ENCODE results near the gene UBE2F. TPM values are rescaled to one million over a fixed set of nuclear protein-coding genes. Genes with fewer than 3 reads are reported as not detected.
A peak's percentile ranks its signal among the peaks of the same experiment; 100 is the strongest.

The UBE2F gene
- total and polyA plus RNA-seq, 9 of the 15 experiments (the other 6 are each of a cell fraction or from before 2014, with no cell fraction given) = 18.1 to 88.1 (median 53.0) TPM

DNA sequence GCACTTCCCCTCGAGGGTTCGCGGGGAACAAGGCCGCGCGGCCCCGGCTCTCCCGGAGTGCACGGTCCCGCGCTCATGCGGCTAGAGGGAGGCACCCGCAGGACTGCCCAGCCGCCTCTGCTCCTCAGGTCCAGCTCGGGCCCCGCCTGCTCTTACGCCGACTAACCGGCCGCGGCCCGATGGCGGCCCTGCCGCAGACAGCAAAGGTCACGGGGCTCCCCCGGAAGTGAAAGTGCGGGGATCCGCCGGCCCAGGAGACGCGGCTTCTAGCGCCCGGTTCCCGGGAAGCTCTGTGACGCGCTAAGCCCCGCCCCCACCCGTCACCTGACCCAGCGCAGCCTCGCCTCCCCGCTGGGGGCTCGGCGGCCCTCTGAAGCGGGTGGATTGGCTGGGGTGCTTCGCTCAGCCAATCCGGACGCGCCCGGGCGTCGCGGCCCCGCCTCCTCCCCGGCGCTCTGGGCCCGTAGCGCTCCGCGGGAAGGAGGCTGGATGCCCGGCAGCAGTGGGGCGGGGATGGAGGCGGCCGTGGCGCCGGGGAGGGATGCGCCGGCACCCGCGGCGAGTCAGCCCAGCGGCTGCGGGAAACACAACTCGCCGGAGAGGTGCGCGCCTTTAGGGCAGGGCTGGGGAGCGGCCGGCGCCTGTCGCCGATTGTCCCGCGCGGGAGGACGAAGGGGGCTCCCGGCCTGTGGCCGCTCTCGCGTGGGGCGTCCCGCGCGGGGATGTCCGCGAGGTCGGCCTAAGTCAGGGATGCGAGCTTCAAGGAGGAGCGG lies 93.9 kb downstream of the UBE2F start, which contains the start of gene SCLY (continued):
- peak; percentile 62 for TF ChIP-seq U2AF1 (optimal IDR thresholded peaks at IDR 0.05; ENCODE audit: low read depth, low read length)
- TF ChIP-seq CREB1 (IDR thresholded peaks at IDR 0.05) = peak; percentile 82
- peak; percentile 85 for TF ChIP-seq CREB1 (CRISPR knock-in tag; IDR thresholded peaks at IDR 0.05)
- TF ChIP-seq, protein P1, sequence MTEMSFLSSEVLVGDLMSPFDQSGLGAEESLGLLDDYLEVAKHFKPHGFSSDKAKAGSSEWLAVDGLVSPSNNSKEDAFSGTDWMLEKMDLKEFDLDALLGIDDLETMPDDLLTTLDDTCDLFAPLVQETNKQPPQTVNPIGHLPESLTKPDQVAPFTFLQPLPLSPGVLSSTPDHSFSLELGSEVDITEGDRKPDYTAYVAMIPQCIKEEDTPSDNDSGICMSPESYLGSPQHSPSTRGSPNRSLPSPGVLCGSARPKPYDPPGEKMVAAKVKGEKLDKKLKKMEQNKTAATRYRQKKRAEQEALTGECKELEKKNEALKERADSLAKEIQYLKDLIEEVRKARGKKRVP (CRISPR knock-in tag; IDR thresholded peaks at IDR 0.05) = no peak
- TF ChIP-seq, protein P2, sequence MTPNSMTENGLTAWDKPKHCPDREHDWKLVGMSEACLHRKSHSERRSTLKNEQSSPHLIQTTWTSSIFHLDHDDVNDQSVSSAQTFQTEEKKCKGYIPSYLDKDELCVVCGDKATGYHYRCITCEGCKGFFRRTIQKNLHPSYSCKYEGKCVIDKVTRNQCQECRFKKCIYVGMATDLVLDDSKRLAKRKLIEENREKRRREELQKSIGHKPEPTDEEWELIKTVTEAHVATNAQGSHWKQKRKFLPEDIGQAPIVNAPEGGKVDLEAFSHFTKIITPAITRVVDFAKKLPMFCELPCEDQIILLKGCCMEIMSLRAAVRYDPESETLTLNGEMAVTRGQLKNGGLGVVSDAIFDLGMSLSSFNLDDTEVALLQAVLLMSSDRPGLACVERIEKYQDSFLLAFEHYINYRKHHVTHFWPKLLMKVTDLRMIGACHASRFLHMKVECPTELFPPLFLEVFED (CRISPR knock-in tag; conservative IDR thresholded peaks at IDR 0.05) = no peak
- TF ChIP-seq, protein P3, sequence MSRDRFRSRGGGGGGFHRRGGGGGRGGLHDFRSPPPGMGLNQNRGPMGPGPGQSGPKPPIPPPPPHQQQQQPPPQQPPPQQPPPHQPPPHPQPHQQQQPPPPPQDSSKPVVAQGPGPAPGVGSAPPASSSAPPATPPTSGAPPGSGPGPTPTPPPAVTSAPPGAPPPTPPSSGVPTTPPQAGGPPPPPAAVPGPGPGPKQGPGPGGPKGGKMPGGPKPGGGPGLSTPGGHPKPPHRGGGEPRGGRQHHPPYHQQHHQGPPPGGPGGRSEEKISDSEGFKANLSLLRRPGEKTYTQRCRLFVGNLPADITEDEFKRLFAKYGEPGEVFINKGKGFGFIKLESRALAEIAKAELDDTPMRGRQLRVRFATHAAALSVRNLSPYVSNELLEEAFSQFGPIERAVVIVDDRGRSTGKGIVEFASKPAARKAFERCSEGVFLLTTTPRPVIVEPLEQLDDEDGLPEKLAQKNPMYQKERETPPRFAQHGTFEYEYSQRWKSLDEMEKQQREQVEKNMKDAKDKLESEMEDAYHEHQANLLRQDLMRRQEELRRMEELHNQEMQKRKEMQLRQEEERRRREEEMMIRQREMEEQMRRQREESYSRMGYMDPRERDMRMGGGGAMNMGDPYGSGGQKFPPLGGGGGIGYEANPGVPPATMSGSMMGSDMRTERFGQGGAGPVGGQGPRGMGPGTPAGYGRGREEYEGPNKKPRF (IDR thresholded peaks at IDR 0.05; ENCODE audit: low read depth, low read length) = no peak
- TF ChIP-seq MAFG (tag; conservative IDR thresholded peaks at IDR 0.05) = no peak
- TF ChIP-seq, protein P4, sequence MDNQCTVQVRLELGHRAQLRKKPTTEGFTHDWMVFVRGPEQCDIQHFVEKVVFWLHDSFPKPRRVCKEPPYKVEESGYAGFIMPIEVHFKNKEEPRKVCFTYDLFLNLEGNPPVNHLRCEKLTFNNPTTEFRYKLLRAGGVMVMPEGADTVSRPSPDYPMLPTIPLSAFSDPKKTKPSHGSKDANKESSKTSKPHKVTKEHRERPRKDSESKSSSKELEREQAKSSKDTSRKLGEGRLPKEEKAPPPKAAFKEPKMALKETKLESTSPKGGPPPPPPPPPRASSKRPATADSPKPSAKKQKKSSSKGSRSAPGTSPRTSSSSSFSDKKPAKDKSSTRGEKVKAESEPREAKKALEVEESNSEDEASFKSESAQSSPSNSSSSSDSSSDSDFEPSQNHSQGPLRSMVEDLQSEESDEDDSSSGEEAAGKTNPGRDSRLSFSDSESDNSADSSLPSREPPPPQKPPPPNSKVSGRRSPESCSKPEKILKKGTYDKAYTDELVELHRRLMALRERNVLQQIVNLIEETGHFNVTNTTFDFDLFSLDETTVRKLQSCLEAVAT (IDR thresholded peaks at IDR 0.05) = no peak
- TF ChIP-seq BRCA1 (IDR thresholded peaks at IDR 0.05) = no peak
- no peak for TF ChIP-seq BRCA1 (CRISPR knock-in tag; IDR thresholded peaks at IDR 0.05)
- no peak for TF ChIP-seq SMAD2 (IDR thresholded peaks at IDR 0.05; ENCODE audit: low read depth, low read length)
- TF ChIP-seq PRMT5 (CRISPR knock-in tag; IDR thresholded peaks at IDR 0.05) = 0 out of 2 replicates have a peak, but pooled peaks have one; percentile 22
- TF ChIP-seq PML (IDR thresholded peaks at IDR 0.05; ENCODE audit: low read length) = peak; percentile 18; the same call in 1 of the 2 replicates
- TF ChIP-seq C11orf30 (IDR thresholded peaks at IDR 0.05; ENCODE audit: low read depth) = peak; percentile 57
- TF ChIP-seq, protein P5, sequence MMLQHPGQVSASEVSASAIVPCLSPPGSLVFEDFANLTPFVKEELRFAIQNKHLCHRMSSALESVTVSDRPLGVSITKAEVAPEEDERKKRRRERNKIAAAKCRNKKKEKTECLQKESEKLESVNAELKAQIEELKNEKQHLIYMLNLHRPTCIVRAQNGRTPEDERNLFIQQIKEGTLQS (IDR thresholded peaks at IDR 0.05) = no peak
- TF ChIP-seq, protein P5 (CRISPR knock-in tag; conservative IDR thresholded peaks at IDR 0.05) = no peak
- TF ChIP-seq RAD51 (IDR thresholded peaks at IDR 0.05; ENCODE audit: borderline replicate concordance, low read depth) = peak; percentile 90
- TF ChIP-seq, protein P6, sequence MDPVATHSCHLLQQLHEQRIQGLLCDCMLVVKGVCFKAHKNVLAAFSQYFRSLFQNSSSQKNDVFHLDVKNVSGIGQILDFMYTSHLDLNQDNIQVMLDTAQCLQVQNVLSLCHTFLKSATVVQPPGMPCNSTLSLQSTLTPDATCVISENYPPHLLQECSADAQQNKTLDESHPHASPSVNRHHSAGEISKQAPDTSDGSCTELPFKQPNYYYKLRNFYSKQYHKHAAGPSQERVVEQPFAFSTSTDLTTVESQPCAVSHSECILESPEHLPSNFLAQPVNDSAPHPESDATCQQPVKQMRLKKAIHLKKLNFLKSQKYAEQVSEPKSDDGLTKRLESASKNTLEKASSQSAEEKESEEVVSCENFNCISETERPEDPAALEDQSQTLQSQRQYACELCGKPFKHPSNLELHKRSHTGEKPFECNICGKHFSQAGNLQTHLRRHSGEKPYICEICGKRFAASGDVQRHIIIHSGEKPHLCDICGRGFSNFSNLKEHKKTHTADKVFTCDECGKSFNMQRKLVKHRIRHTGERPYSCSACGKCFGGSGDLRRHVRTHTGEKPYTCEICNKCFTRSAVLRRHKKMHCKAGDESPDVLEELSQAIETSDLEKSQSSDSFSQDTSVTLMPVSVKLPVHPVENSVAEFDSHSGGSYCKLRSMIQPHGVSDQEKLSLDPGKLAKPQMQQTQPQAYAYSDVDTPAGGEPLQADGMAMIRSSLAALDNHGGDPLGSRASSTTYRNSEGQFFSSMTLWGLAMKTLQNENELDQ (CRISPR knock-in tag; IDR thresholded peaks at IDR 0.05; ENCODE audit: borderline replicate concordance) = no peak
- TF ChIP-seq NCOA1 (IDR thresholded peaks at IDR 0.05; ENCODE audit: low read depth) = no peak

Measured in K562 (cell line).